Gastrocnemius medialis (tissue), 4 donors: ENCODE data around the gene HTRA3.

Experiments used
- POLR2A ChIP-seq, 2 donors: fragments of 450-650 bp; IDR thresholded peaks; one replicate each; pipeline ENCODE4 v1.6.1; 2017; ENCODE audit warnings: antibody characterized with exemption in 2 of 2, mild to moderate bottlenecking in 2 of 2, moderate library complexity in 2 of 2
- TF ChIP-seq, protein P1 (sequence below), 5 experiments: fragments of 450-650 bp in 3 of 5; fragments of 200-600 bp in 2 of 5; sonication (generic) in 2 of 5; IDR thresholded peaks in 4 of 5; conservative IDR thresholded peaks in 1 of 5; 1 replicate in 4 of 5; 2 replicates in 1 of 5; pipeline ENCODE4 v1.5.1; 2016 to 2019; ENCODE audit warnings: antibody characterized with exemption in 5 of 5, mild to moderate bottlenecking in 3 of 5, moderate library complexity in 3 of 5

DNA sequence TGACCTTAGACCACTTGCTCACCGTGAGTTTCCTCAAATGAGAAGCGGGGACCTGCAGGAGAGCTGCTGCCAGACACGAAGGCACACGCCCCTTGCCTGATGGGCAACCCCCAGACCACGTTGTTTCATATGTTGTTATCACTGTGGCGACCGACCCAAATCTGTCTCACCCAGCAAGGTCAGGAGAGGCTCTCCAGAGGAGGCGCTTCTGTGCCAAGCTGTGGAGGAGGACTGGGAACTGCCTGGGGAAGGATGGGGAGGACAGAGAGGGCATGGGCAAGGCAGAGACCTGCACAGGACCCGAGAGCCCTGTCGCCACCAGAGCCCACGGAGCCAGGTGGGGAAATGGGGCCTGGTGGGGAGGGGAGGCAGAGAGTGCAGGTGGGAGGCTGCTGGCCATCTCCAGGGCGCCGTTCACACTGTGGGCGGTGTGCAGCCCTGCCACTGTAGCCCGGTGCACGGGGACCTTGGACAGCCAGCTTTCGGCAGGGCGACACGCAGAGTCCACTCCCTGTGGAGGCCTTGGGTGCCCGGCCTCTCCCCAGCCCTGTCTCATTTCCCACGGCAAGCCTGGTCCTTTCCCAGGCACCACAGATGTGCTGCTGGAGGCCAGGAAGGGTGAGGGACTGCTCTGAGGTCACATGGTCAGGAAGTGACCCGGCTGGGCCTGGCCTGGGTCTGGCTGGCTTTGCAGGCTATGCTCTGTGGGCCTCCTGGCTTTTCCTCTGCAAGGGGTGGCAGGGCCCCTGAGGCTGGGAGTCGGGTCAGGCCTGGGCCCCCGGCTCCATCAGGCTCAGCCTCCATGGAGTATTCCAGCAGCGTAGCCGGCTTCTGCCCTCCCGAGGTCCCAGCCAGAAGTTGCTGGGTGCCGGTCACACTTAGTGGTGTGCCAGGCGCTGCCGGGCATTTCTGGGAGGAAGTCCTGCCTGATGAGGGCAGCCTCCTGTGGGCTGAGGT lies 3.2 kb downstream of the HTRA3 start:
- TF ChIP-seq, protein P1, sequence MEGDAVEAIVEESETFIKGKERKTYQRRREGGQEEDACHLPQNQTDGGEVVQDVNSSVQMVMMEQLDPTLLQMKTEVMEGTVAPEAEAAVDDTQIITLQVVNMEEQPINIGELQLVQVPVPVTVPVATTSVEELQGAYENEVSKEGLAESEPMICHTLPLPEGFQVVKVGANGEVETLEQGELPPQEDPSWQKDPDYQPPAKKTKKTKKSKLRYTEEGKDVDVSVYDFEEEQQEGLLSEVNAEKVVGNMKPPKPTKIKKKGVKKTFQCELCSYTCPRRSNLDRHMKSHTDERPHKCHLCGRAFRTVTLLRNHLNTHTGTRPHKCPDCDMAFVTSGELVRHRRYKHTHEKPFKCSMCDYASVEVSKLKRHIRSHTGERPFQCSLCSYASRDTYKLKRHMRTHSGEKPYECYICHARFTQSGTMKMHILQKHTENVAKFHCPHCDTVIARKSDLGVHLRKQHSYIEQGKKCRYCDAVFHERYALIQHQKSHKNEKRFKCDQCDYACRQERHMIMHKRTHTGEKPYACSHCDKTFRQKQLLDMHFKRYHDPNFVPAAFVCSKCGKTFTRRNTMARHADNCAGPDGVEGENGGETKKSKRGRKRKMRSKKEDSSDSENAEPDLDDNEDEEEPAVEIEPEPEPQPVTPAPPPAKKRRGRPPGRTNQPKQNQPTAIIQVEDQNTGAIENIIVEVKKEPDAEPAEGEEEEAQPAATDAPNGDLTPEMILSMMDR (IDR thresholded peaks at IDR 0.05 in 4 of 5, conservative IDR thresholded peaks at IDR 0.05 in 1 of 5) = no peak
- no peak for TF ChIP-seq POLR2A (IDR thresholded peaks at IDR 0.05)
